Measurements from ENCODE around the gene LRRC72.
"Not testable (repeated sequence)": the region's sequence is repeated elsewhere in the genome, so short reads cannot be mapped to it uniquely, and the experiment has no call there.

Gene LRRC72

GRCh38 chr7:16589881-16590280 is 63.3 kb downstream of the LRRC72 start:
- Histone ChIP-seq H3K9me3 (ENCODE audit: control insufficient read depth in 5 of 5, low read length in 5 of 5) (peaks cover 0 to 6% (median 0%) of the 10 kb centered on the region in 5 donors), H3K4me3 (ENCODE audit: low read depth in 1 of 5, low read length in 5 of 5) (no peak overlapping the region), H3K27me3 (ENCODE audit: control insufficient read depth in 5 of 5, insufficient read depth in 4 of 5, low read length in 5 of 5) (no peaks in the 10 kb centered on the region), H3K27ac (ENCODE audit: low read depth, low read length) (no peak overlapping the region), H3K9ac (ENCODE audit: low read length in 5 of 5) (no peak overlapping the region), H3K36me3 (ENCODE audit: control insufficient read depth in 5 of 5, insufficient read depth in 5 of 5, low read length in 5 of 5) (no peaks in the 10 kb centered on the region), H3K4me1 (ENCODE audit: control insufficient read depth in 5 of 5, insufficient read depth in 5 of 5, low read length in 5 of 5) (peaks cover 0 to 10% (median 4%) of the 10 kb centered on the region in 5 donors)

GRCh38 chr7:16590424-16590823 is 63.8 kb downstream of the LRRC72 start:
- Histone ChIP-seq H3K27ac (ENCODE audit: low read depth, low read length) (no peak overlapping the region), H3K36me3 (ENCODE audit: control insufficient read depth in 5 of 5, insufficient read depth in 5 of 5, low read length in 5 of 5) (no peaks in the 10 kb centered on the region), H3K9me3 (ENCODE audit: control insufficient read depth in 5 of 5, low read length in 5 of 5) (peaks cover 0 to 6% (median 0%) of the 10 kb centered on the region in 5 donors)

GRCh38 chr7:16592395-16592794 is 65.8 kb downstream of the LRRC72 start:
- H3K9me3 ChIP-seq (ENCODE audit: control insufficient read depth in 5 of 5, low read length in 5 of 5): no peaks in the 10 kb centered on the region
- no peak overlapping the region for H3K9ac ChIP-seq (ENCODE audit: low read length in 5 of 5)
- H3K27me3 ChIP-seq (ENCODE audit: control insufficient read depth in 5 of 5, insufficient read depth in 4 of 5, low read length in 5 of 5): no peaks in the 10 kb centered on the region
- H3K27ac ChIP-seq (ENCODE audit: low read depth, low read length): no peak overlapping the region
- H3K36me3 ChIP-seq (ENCODE audit: control insufficient read depth in 5 of 5, insufficient read depth in 5 of 5, low read length in 5 of 5): no peaks in the 10 kb centered on the region
- no peak overlapping the region for H3K4me3 ChIP-seq (ENCODE audit: low read depth in 1 of 5, low read length in 5 of 5)
- peaks cover 0 to 10% (median 4%) of the 10 kb centered on the region in 5 donors for H3K4me1 ChIP-seq (ENCODE audit: control insufficient read depth in 5 of 5, insufficient read depth in 5 of 5, low read length in 5 of 5)

More at GRCh38 chr7:16590424-16590823, 63.8 kb downstream of the LRRC72 start:
- no peak overlapping the region for H3K4me3 ChIP-seq (ENCODE audit: low read depth in 1 of 5, low read length in 5 of 5)
- H3K27me3 ChIP-seq (ENCODE audit: control insufficient read depth in 5 of 5, insufficient read depth in 4 of 5, low read length in 5 of 5): no peaks in the 10 kb centered on the region
- peaks cover 0 to 10% (median 4%) of the 10 kb centered on the region in 5 donors for H3K4me1 ChIP-seq (ENCODE audit: control insufficient read depth in 5 of 5, insufficient read depth in 5 of 5, low read length in 5 of 5)
- H3K9ac ChIP-seq (ENCODE audit: low read length in 5 of 5): no peak overlapping the region

GRCh38 chr7:16594061-16594460 is 67.4 kb downstream of the LRRC72 start:
- peaks cover 0 to 6% (median 0%) of the 10 kb centered on the region in 5 donors for H3K4me1 ChIP-seq (ENCODE audit: control insufficient read depth in 5 of 5, insufficient read depth in 5 of 5, low read length in 5 of 5)
- H3K9me3 ChIP-seq (ENCODE audit: control insufficient read depth in 5 of 5, low read length in 5 of 5): no peaks in the 10 kb centered on the region
- no peak overlapping the region for H3K4me3 ChIP-seq (ENCODE audit: low read depth in 1 of 5, low read length in 5 of 5)
- no peaks in the 10 kb centered on the region for H3K27me3 ChIP-seq (ENCODE audit: control insufficient read depth in 5 of 5, insufficient read depth in 4 of 5, low read length in 5 of 5)
- H3K27ac ChIP-seq (ENCODE audit: low read depth, low read length): no peak overlapping the region
- no peak overlapping the region for H3K9ac ChIP-seq (ENCODE audit: low read length in 5 of 5)
- peaks cover 5 to 10% (median 7%) of the 10 kb centered on the region in 5 donors for H3K36me3 ChIP-seq (ENCODE audit: control insufficient read depth in 5 of 5, insufficient read depth in 5 of 5, low read length in 5 of 5)

GRCh38 chr7:16594676-16595075 is 68.1 kb downstream of the LRRC72 start:
- no peaks in the 10 kb centered on the region for H3K27me3 ChIP-seq (ENCODE audit: control insufficient read depth in 5 of 5, insufficient read depth in 4 of 5, low read length in 5 of 5)
- H3K9ac ChIP-seq (ENCODE audit: low read length in 5 of 5): no peak overlapping the region
- H3K36me3 ChIP-seq (ENCODE audit: control insufficient read depth in 5 of 5, insufficient read depth in 5 of 5, low read length in 5 of 5): peaks cover 6 to 17% (median 7%) of the 10 kb centered on the region in 5 donors
- no peak overlapping the region for H3K4me3 ChIP-seq (ENCODE audit: low read depth in 1 of 5, low read length in 5 of 5)
- no peaks in the 10 kb centered on the region for H3K9me3 ChIP-seq (ENCODE audit: control insufficient read depth in 5 of 5, low read length in 5 of 5)
- peaks cover 0 to 3% (median 0%) of the 10 kb centered on the region in 5 donors for H3K4me1 ChIP-seq (ENCODE audit: control insufficient read depth in 5 of 5, insufficient read depth in 5 of 5, low read length in 5 of 5)
- H3K27ac ChIP-seq (ENCODE audit: low read depth, low read length): no peak overlapping the region

- not testable (repeated sequence) for H3K9ac ChIP-seq (ENCODE audit: low read length in 5 of 5); H3K4me3 ChIP-seq (ENCODE audit: low read depth in 1 of 5, low read length in 5 of 5); H3K9me3 ChIP-seq (ENCODE audit: control insufficient read depth in 5 of 5, low read length in 5 of 5); H3K4me1 ChIP-seq (ENCODE audit: control insufficient read depth in 5 of 5, insufficient read depth in 5 of 5, low read length in 5 of 5); H3K27me3 ChIP-seq (ENCODE audit: control insufficient read depth in 5 of 5, insufficient read depth in 4 of 5, low read length in 5 of 5); H3K27ac ChIP-seq (ENCODE audit: low read depth, low read length)
- peaks cover 13 to 26% (median 15%) of the 10 kb centered on the region in 5 donors for H3K36me3 ChIP-seq (ENCODE audit: control insufficient read depth in 5 of 5, insufficient read depth in 5 of 5, low read length in 5 of 5)
Measured at GRCh38 chr7:16595596-16595995, 69.0 kb downstream of the LRRC72 start.

GRCh38 chr7:16598015-16598414 is 71.4 kb downstream of the LRRC72 start:
- no peak overlapping the region for H3K9ac ChIP-seq (ENCODE audit: low read length in 5 of 5)
- H3K4me3 ChIP-seq (ENCODE audit: low read depth in 1 of 5, low read length in 5 of 5): no peak overlapping the region
- H3K9me3 ChIP-seq (ENCODE audit: control insufficient read depth in 5 of 5, low read length in 5 of 5): no peaks in the 10 kb centered on the region
- no peaks in the 10 kb centered on the region for H3K4me1 ChIP-seq (ENCODE audit: control insufficient read depth in 5 of 5, insufficient read depth in 5 of 5, low read length in 5 of 5)
- no peaks in the 10 kb centered on the region for H3K27me3 ChIP-seq (ENCODE audit: control insufficient read depth in 5 of 5, insufficient read depth in 4 of 5, low read length in 5 of 5)
- no peak overlapping the region for H3K27ac ChIP-seq (ENCODE audit: low read depth, low read length)
- peaks cover 29 to 49% (median 35%) of the 10 kb centered on the region in 5 donors for H3K36me3 ChIP-seq (ENCODE audit: control insufficient read depth in 5 of 5, insufficient read depth in 5 of 5, low read length in 5 of 5)

GRCh38 chr7:16599860-16600259 is 73.2 kb downstream of the LRRC72 start:
- peaks cover 41 to 68% (median 47%) of the 10 kb centered on the region in 5 donors for H3K36me3 ChIP-seq (ENCODE audit: control insufficient read depth in 5 of 5, insufficient read depth in 5 of 5, low read length in 5 of 5)
- no peak overlapping the region for H3K9ac ChIP-seq (ENCODE audit: low read length in 5 of 5)
- no peaks in the 10 kb centered on the region for H3K4me1 ChIP-seq (ENCODE audit: control insufficient read depth in 5 of 5, insufficient read depth in 5 of 5, low read length in 5 of 5)
- no peaks in the 10 kb centered on the region for H3K9me3 ChIP-seq (ENCODE audit: control insufficient read depth in 5 of 5, low read length in 5 of 5)
- H3K27ac ChIP-seq (ENCODE audit: low read depth, low read length): no peak overlapping the region
- no peaks in the 10 kb centered on the region for H3K27me3 ChIP-seq (ENCODE audit: control insufficient read depth in 5 of 5, insufficient read depth in 4 of 5, low read length in 5 of 5)
- H3K4me3 ChIP-seq (ENCODE audit: low read depth in 1 of 5, low read length in 5 of 5): no peak overlapping the region

- H3K27ac ChIP-seq (ENCODE audit: low read depth, low read length): no peak overlapping the region
- H3K4me1 ChIP-seq (ENCODE audit: control insufficient read depth in 5 of 5, insufficient read depth in 5 of 5, low read length in 5 of 5): no peaks in the 10 kb centered on the region
- H3K27me3 ChIP-seq (ENCODE audit: control insufficient read depth in 5 of 5, insufficient read depth in 4 of 5, low read length in 5 of 5): no peaks in the 10 kb centered on the region
- no peak overlapping the region for H3K9ac ChIP-seq (ENCODE audit: low read length in 5 of 5)
- no peaks in the 10 kb centered on the region for H3K9me3 ChIP-seq (ENCODE audit: control insufficient read depth in 5 of 5, low read length in 5 of 5)
- no peak overlapping the region for H3K4me3 ChIP-seq (ENCODE audit: low read depth in 1 of 5, low read length in 5 of 5)
- H3K36me3 ChIP-seq (ENCODE audit: control insufficient read depth in 5 of 5, insufficient read depth in 5 of 5, low read length in 5 of 5): peaks cover 45 to 85% (median 51%) of the 10 kb centered on the region in 5 donors
Measured at GRCh38 chr7:16603633-16604032, 77.0 kb downstream of the LRRC72 start.

- Histone ChIP-seq H3K9me3 (ENCODE audit: control insufficient read depth in 5 of 5, low read length in 5 of 5) (no peaks in the 10 kb centered on the region), H3K27ac (ENCODE audit: low read depth, low read length) (no peak overlapping the region), H3K36me3 (ENCODE audit: control insufficient read depth in 5 of 5, insufficient read depth in 5 of 5, low read length in 5 of 5) (peaks cover 44 to 85% (median 53%) of the 10 kb centered on the region in 5 donors), H3K4me1 (ENCODE audit: control insufficient read depth in 5 of 5, insufficient read depth in 5 of 5, low read length in 5 of 5) (no peaks in the 10 kb centered on the region), H3K27me3 (ENCODE audit: control insufficient read depth in 5 of 5, insufficient read depth in 4 of 5, low read length in 5 of 5) (no peaks in the 10 kb centered on the region), H3K9ac (ENCODE audit: low read length in 5 of 5) (no peak overlapping the region), H3K4me3 (ENCODE audit: low read depth in 1 of 5, low read length in 5 of 5) (no peak overlapping the region)
Measured at GRCh38 chr7:16604054-16604453, 77.4 kb downstream of the LRRC72 start.

- no peaks in the 10 kb centered on the region for H3K4me1 ChIP-seq (ENCODE audit: control insufficient read depth in 5 of 5, insufficient read depth in 5 of 5, low read length in 5 of 5)
- no peaks in the 10 kb centered on the region for H3K27me3 ChIP-seq (ENCODE audit: control insufficient read depth in 5 of 5, insufficient read depth in 4 of 5, low read length in 5 of 5)
- H3K27ac ChIP-seq (ENCODE audit: low read depth, low read length): no peak overlapping the region
- peaks cover 33 to 79% (median 45%) of the 10 kb centered on the region in 5 donors for H3K36me3 ChIP-seq (ENCODE audit: control insufficient read depth in 5 of 5, insufficient read depth in 5 of 5, low read length in 5 of 5)
- no peaks in the 10 kb centered on the region for H3K9me3 ChIP-seq (ENCODE audit: control insufficient read depth in 5 of 5, low read length in 5 of 5)
- H3K4me3 ChIP-seq (ENCODE audit: low read depth in 1 of 5, low read length in 5 of 5): no peak overlapping the region
- H3K9ac ChIP-seq (ENCODE audit: low read length in 5 of 5): no peak overlapping the region
Measured at GRCh38 chr7:16606704-16607103, 80.1 kb downstream of the LRRC72 start.
